ENCODE measurements around the gene JAM3.

DNA sequence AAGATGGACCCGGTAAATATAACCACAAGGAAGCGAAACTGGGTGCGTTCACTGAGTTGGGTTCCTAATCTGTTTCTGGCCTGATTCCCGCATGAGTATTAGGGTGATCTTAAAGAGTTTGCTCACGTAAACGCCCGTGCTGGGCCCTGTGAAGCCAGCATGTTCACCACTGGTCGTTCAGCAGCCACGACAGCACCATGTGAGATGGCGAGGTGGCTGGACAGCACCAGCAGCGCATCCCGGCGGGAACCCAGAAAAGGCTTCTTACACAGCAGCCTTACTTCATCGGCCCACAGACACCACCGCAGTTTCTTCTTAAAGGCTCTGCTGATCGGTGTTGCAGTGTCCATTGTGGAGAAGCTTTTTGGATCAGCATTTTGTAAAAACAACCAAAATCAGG, 80.5 kb downstream of the JAM3 start:
- TF ChIP-seq, protein P1, sequence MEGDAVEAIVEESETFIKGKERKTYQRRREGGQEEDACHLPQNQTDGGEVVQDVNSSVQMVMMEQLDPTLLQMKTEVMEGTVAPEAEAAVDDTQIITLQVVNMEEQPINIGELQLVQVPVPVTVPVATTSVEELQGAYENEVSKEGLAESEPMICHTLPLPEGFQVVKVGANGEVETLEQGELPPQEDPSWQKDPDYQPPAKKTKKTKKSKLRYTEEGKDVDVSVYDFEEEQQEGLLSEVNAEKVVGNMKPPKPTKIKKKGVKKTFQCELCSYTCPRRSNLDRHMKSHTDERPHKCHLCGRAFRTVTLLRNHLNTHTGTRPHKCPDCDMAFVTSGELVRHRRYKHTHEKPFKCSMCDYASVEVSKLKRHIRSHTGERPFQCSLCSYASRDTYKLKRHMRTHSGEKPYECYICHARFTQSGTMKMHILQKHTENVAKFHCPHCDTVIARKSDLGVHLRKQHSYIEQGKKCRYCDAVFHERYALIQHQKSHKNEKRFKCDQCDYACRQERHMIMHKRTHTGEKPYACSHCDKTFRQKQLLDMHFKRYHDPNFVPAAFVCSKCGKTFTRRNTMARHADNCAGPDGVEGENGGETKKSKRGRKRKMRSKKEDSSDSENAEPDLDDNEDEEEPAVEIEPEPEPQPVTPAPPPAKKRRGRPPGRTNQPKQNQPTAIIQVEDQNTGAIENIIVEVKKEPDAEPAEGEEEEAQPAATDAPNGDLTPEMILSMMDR (IDR thresholded peaks at IDR 0.05; ENCODE audit: borderline replicate concordance, extremely low read depth, low read length, poor library complexity, severe bottlenecking), result no peak
- no peak for TF ChIP-seq EZH2 (IDR thresholded peaks at IDR 0.05; ENCODE audit: borderline replicate concordance, low read depth, low read length, severe bottlenecking)
